Measurements from ENCODE around the gene CTSZ.

Gene CTSZ

GRCh38 chr20:59006864-59007664 lies at the start of gene CTSZ:
CTSZ (minus strand) TSS chr20:59007254; CDS start chr20:59007128, 126 bp downstream.
- TF ChIP-seq ZFX (IDR thresholded peaks at IDR 0.05; ENCODE audit: borderline replicate concordance): no peak
- TF ChIP-seq CTCF (IDR thresholded peaks at IDR 0.05): no peak
- H3K27ac ChIP-seq: peak within 1 kb of the TSS; percentile 58

- no peak overlapping the region for H3K27ac ChIP-seq
- no peak for TF ChIP-seq ZFX (IDR thresholded peaks at IDR 0.05; ENCODE audit: borderline replicate concordance)
- TF ChIP-seq CTCF (IDR thresholded peaks at IDR 0.05): peak; percentile 30
Measured at GRCh38 chr20:59055302-59055701, 48.2 kb upstream of the CTSZ start.

GRCh38 chr20:59051666-59052185 lies 44.7 kb upstream of the CTSZ start:
- TF ChIP-seq CTCF (IDR thresholded peaks at IDR 0.05): no peak
- no peak overlapping the region for H3K27ac ChIP-seq

GRCh38 chr20:59050437-59050836 lies 43.4 kb upstream of the CTSZ start:
- TF ChIP-seq ZFX (IDR thresholded peaks at IDR 0.05; ENCODE audit: borderline replicate concordance): no peak
- TF ChIP-seq CTCF (IDR thresholded peaks at IDR 0.05): no peak
- H3K27ac ChIP-seq: no peak overlapping the region

GRCh38 chr20:59048681-59049030 lies 41.6 kb upstream of the CTSZ start:
- H3K27ac ChIP-seq: no peak overlapping the region
- TF ChIP-seq ZFX (IDR thresholded peaks at IDR 0.05; ENCODE audit: borderline replicate concordance): no peak
- TF ChIP-seq CTCF (IDR thresholded peaks at IDR 0.05): no peak

- H3K27ac ChIP-seq: no peak overlapping the region
- TF ChIP-seq CTCF (IDR thresholded peaks at IDR 0.05): no peak
- no peak for TF ChIP-seq ZFX (IDR thresholded peaks at IDR 0.05; ENCODE audit: borderline replicate concordance)
Measured at GRCh38 chr20:59047938-59048680, 41.1 kb upstream of the CTSZ start.

- TF ChIP-seq ZFX (IDR thresholded peaks at IDR 0.05; ENCODE audit: borderline replicate concordance): no peak
- no peak for TF ChIP-seq CTCF (IDR thresholded peaks at IDR 0.05)
- H3K27ac ChIP-seq: no peak overlapping the region
Measured at GRCh38 chr20:59046862-59047261, 39.8 kb upstream of the CTSZ start.
